Heart right ventricle (tissue), 16 donors: ENCODE data around the gene NETO1. TPM values are rescaled to one million over a fixed set of nuclear protein-coding genes. Genes with fewer than 3 reads are reported as not detected.

ENCODE experiments used
- ATAC-seq, 8 donors: fragments of 200-7000 bp; cut with Tn5 transposase; one replicate each; pipeline ENCODE4 v1.9.1; 2020; ENCODE audit warnings: mild to moderate bottlenecking in 8 of 8, moderate library complexity in 8 of 8, moderate number of reproducible peaks in 1 of 8
- DNase-seq, 2 donors: peaks; one replicate each; pipeline ENCODE4 v3.0.0-alpha.2; 2020
- H3K27ac ChIP-seq, 10 donors: fragments of 200-600 bp; sonication (generic) in 2 of 10; one replicate each; pipeline versions ENCODE4 v1.5.0 to v1.8.0; 2020 to 2022; ENCODE audit warnings: mild to moderate bottlenecking in 3 of 10
- H3K27me3 ChIP-seq, 7 donors: fragments of 200-600 bp; one replicate each; pipeline ENCODE4 v1.8.0; 2021 to 2022; ENCODE audit warnings: mild to moderate bottlenecking in 2 of 7
- H3K36me3 ChIP-seq, 9 donors: fragments of 200-600 bp; sonication (generic) in 1 of 9; one replicate each; pipeline versions ENCODE4 v1.5.0 to v1.8.0; 2020 to 2022; ENCODE audit warnings: mild to moderate bottlenecking in 2 of 9
- H3K4me1 ChIP-seq, 9 donors: fragments of 200-600 bp; sonication (generic) in 1 of 9; one replicate each; pipeline versions ENCODE4 v1.5.0 to v1.8.0; 2020 to 2022; ENCODE audit warnings: mild to moderate bottlenecking in 4 of 9
- H3K4me3 ChIP-seq, 10 donors: fragments of 200-600 bp; sonication (generic) in 2 of 10; one replicate each; pipeline versions ENCODE4 v1.5.0 to v1.8.0; 2020 to 2022; ENCODE audit warnings: mild to moderate bottlenecking in 7 of 10, moderate library complexity in 2 of 10
- H3K9me3 ChIP-seq, 11 donors: fragments of 200-600 bp in 10 of 11; sonication (generic) in 2 of 11; one replicate each; pipeline versions ENCODE4 v1.5.0 to v1.8.0; 2013 to 2022; ENCODE audit warnings: mild to moderate bottlenecking in 2 of 11, control low read depth in 1 of 11, moderate library complexity in 1 of 11
- WGBS, 2 donors: extraction: QIAGEN DNeasy Blood & Tissue Kit; methylation state at CpG; one replicate each; pipeline ENCODE4 v1.1.7; 2013; ENCODE audit warnings: inconsistent platforms in 1 of 2; 5-methylcytosine and 5-hydroxymethylcytosine counted together
- intact Hi-C, 10 donors: fragments of 100-400 bp; cut with DNase I; formaldehyde crosslinking; loops; one replicate each; pipeline versions ENCODE4 v1.11.1 to v1.14.2; 2022
- polyA plus RNA-seq, 2 donors: library from polyadenylated mRNA; stranded (reverse); fragments of 200-250 nt; gene quantifications; one replicate each; pipeline ENCODE4 v1.2.3, GENCODE V29; 2013
- total RNA-seq, 10 donors: library from RNA; stranded (reverse); fragmentation: NEBNext Ultra II Directional in 3 of 10; extraction: Animal tissue kit (Norgen Biotek cat#: 25700) in 3 of 10; gene quantifications; one replicate each; pipeline versions ENCODE4 v1.2.1 to v1.2.4, GENCODE V29; 2021 to 2023
- TF ChIP-seq, protein P1 (sequence below), 9 donors: fragments of 200-600 bp; sonication (generic) in 2 of 9; IDR thresholded peaks; one replicate each; pipeline versions ENCODE4 v1.5.0 to v1.8.0; 2021 to 2022; ENCODE audit warnings: antibody characterized with exemption in 9 of 9, mild to moderate bottlenecking in 5 of 9, moderate library complexity in 1 of 9
- donor health status: Arrhythmogenic right ventricular cardiomyopathy.
- donor health status: ischemic (EF 13 %, LVEDD 7.1; RV severe dilation, severe dysfunction).
- donor health status: healthy with polysubstance abuse.
- donor health status: DM: no; HTN: yes; CAD: no.
- donor health status: DM: no; HTN: no; CAD: no.
- donor health status: ischemic (EF 25% LVEDD 6.9; RV normal size, moderate dysfunction).
- donor health status: ischemic (EF 25% LVEDD 5.7; RV mildly dilated, moderate dysfunction).
- donor health status: healthy.
- donor health status: DM: yes; HTN: yes; CAD: no.
- donor health status: Ischemic cardiomyopathy.
- donor health status: ischemic (EF 35%, LVEDD 5.7; RV mildly dilated, moderate dysfunction).
- donor health status: nonischemic (EF 11% LVEDD 7.7; RV severe dilation, severe dysfunction).
- donor health status: DM: yes; HTN: yes; CAD: no.
- donor health status: PGD.
- donor health status: ischemic (EF 29% LVEDD 5.4; RV normal size, mild dysfunction).
- donor health status: nonischemic (EF 23%, LVEDD 6.1; RV moderate dilation, normal function).

Gene NETO1
- total and polyA plus RNA-seq, 12 donors, result 0.07 to 0.78 (median 0.52) TPM; not detected in 6

DNA sequence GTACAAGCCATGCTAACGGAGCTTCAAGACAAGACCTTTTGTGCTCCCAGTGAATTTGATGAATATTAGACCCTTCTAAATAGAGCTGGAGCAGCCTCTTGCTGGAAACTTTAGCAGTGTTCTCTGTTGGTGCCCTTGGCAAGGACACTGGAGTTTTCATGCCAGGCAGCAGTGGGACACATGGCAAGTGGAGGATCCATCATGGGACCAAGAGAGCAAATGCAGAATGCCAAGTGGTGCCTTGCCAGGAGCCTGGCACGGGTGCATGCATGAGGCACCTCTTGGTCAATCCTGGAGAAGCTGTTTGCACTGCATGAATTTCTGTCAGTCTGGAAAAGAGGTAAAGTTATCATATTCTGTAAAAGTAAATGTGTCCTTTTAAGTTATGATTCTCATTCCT is 59.1 kb downstream of the NETO1 start:
- DNase-seq (peak; percentile 56 to 58), ATAC-seq (peak; percentile 47 to 97 (median 72))
- TF ChIP-seq, protein P1, sequence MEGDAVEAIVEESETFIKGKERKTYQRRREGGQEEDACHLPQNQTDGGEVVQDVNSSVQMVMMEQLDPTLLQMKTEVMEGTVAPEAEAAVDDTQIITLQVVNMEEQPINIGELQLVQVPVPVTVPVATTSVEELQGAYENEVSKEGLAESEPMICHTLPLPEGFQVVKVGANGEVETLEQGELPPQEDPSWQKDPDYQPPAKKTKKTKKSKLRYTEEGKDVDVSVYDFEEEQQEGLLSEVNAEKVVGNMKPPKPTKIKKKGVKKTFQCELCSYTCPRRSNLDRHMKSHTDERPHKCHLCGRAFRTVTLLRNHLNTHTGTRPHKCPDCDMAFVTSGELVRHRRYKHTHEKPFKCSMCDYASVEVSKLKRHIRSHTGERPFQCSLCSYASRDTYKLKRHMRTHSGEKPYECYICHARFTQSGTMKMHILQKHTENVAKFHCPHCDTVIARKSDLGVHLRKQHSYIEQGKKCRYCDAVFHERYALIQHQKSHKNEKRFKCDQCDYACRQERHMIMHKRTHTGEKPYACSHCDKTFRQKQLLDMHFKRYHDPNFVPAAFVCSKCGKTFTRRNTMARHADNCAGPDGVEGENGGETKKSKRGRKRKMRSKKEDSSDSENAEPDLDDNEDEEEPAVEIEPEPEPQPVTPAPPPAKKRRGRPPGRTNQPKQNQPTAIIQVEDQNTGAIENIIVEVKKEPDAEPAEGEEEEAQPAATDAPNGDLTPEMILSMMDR (IDR thresholded peaks at IDR 0.05), result no peak
- Histone ChIP-seq H3K36me3 (no peaks in the 10 kb centered on the region), H3K27ac (no peak overlapping the region), H3K9me3 (peaks cover 0 to 6% (median 0%) of the 10 kb centered on the region in 11 donors), H3K27me3 (peaks cover 0 to 6% (median 0%) of the 10 kb centered on the region in 7 donors), H3K4me3 (no peak overlapping the region), H3K4me1 (peaks cover 0 to 6% (median 0%) of the 10 kb centered on the region in 9 donors)
- WGBS, 2 donors, result 54 to 66% methylated on average over 2 of the region's 2 CpGs
- intact Hi-C loops, result no loop called here

DNA sequence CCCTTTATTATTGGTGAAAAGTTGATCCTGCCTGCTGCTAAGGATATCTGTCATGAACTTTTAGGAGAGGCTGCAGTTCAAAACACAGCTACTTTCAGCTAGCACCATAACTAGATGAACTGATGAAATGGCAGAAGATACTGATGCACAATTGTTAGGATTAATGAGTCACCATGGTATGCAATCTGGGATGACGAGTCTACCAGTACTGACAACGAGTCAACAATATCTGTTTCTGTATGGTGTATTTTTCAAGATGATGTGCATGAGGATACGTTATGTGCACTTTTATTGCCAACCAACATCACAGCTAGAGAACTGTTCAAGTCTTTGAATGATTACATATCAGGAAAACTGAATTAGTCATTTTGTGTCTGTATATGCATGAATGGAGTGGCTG is 68.7 kb downstream of the NETO1 start:
- WGBS, 2 donors, result 74 to 83% methylated on average over 3 of the region's 3 CpGs
- Histone ChIP-seq H3K4me3 (no peak overlapping the region), H3K4me1 (no peaks in the 10 kb centered on the region), H3K36me3 (peaks cover 0 to 3% (median 0%) of the 10 kb centered on the region in 9 donors), H3K9me3 (no peaks in the 10 kb centered on the region), H3K27me3 (peaks cover 0 to 2% (median 0%) of the 10 kb centered on the region in 7 donors), H3K27ac (no peak overlapping the region)
- intact Hi-C loops, result no loop called here
- ATAC-seq (no peak), DNase-seq (no peak)
- TF ChIP-seq, protein P1 (IDR thresholded peaks at IDR 0.05), result no peak

DNA sequence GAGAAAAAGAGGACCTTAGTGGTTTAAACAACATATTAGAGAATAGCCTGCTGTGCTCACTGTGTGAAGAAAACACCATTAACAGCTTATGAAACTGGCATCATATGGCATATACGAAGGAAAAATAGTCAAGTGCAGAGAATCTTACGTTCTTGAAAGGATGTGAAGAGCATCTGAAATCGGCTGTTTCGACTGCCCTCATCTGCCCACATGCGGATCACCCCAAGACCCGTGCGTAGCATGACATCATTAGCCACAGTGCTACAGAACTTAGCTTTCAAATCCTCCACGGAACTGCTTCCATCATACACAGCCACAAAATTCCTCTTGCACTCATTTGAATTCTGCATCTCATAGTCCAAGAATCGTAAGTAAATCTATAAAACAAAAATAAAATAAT is 84.3 kb downstream of the NETO1 start:
- DNase-seq (no peak), ATAC-seq (no peak)
- Histone ChIP-seq H3K36me3 (no peaks in the 10 kb centered on the region), H3K27ac (no peak overlapping the region), H3K9me3 (peaks cover 0 to 4% (median 0%) of the 10 kb centered on the region in 11 donors), H3K27me3 (no peaks in the 10 kb centered on the region), H3K4me3 (no peak overlapping the region), H3K4me1 (no peaks in the 10 kb centered on the region)
- WGBS, 2 donors, result 76 to 87% methylated on average over 9 of the region's 9 CpGs
- TF ChIP-seq, protein P1 (IDR thresholded peaks at IDR 0.05), result no peak
- intact Hi-C loops, result no loop called here

DNA sequence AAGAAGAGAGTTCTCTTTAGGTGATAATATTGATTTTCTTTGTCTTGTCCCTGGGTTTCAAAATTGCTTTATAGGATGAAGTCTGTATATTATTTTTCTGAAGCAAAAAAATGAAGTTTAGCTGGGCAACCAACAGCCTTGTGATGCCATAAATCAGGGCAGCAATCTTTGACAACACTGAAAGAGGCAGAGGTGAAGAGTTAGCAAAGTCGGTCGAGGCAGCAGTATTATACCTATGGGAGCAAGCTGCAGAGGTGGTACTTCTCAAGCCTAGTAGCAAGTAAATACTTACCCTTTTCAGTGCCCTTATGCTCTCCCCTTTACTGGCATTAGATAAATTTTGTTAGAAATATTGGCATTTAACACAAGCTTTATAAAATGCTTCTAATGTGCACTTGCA is 92.9 kb downstream of the NETO1 start:
- no peak for ATAC-seq
- intact Hi-C loops, result no loop called here
- no peaks in the 10 kb centered on the region for H3K4me1 ChIP-seq
- no peak for DNase-seq
- H3K27ac ChIP-seq, result no peak overlapping the region
- H3K4me3 ChIP-seq, result no peak overlapping the region
- H3K9me3 ChIP-seq, result no peaks in the 10 kb centered on the region
- TF ChIP-seq, protein P1 (IDR thresholded peaks at IDR 0.05), result no peak
- 76 to 85% methylated on average over 2 of the region's 2 CpGs for WGBS, 2 donors
- peaks cover 0 to 4% (median 0%) of the 10 kb centered on the region in 7 donors for H3K27me3 ChIP-seq
- H3K36me3 ChIP-seq, result no peaks in the 10 kb centered on the region
